HPDE6-E6E7 (cell line): ENCODE data around the gene WDR6.
"Not testable (repeated sequence)": the region's sequence is repeated elsewhere in the genome, so short reads cannot be mapped to it uniquely, and the experiment has no call there.

ENCODE experiments used
- DNase-seq: peaks from one replicate; pipeline ENCODE4 v3.0.0; 2011; ENCODE audit warnings: missing footprints; ENCODE audit errors: extremely low spot score

Gene WDR6

DNA sequence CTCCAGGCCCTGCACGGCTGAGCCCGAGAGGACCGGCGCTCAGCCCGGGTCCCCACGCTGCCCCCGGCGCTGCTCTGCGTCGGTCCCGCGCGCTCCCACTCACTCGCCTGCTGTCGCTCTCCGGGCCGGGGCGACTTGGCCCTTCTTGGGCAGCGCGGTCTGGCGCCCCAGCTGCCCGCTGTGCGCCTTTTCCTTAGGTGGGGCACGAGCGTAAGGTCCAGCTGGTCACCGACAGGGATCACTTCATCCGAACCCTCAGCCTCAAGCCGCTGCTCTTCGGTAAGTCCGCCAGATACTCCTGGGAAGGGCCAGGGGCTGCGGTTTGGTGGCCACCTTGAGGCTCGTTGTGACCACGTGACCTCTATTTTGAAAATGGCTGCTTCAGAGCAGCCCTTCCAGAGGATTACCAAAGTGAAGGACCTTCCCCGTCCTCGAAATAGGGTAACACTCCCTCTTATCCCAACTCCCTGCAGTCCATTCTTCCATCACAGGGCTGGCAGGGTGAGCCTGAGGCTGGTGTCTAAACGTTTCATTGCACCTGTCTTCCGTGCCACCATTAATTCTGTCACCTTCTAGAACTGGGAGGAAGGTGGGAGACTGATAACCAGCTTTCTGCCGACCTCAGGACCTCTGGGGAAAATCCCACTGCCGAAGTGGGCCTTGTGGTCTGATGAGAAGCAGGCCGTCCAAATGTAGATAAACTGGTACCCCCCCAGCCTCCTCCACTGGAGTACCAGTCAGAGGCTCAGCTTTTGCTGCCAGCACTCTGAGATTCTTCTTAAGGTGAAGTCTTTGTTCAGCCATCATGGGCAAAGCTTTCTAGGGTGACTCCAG, 16.3 kb upstream of the WDR6 start:
- DNase-seq = no peak

- DNase-seq = no peak
These were observed 15.2 kb upstream of the WDR6 start for GRCh38 chr3:48991851-48992545.

GRCh38 chr3:48993834-48994233, 13.4 kb upstream of the WDR6 start:
- DNase-seq = no peak

GRCh38 chr3:48996640-48997039, 10.6 kb upstream of the WDR6 start:
- DNase-seq = no peak

- DNase-seq = no peak
These were observed 10.0 kb upstream of the WDR6 start for GRCh38 chr3:48997102-48997635.

DNA sequence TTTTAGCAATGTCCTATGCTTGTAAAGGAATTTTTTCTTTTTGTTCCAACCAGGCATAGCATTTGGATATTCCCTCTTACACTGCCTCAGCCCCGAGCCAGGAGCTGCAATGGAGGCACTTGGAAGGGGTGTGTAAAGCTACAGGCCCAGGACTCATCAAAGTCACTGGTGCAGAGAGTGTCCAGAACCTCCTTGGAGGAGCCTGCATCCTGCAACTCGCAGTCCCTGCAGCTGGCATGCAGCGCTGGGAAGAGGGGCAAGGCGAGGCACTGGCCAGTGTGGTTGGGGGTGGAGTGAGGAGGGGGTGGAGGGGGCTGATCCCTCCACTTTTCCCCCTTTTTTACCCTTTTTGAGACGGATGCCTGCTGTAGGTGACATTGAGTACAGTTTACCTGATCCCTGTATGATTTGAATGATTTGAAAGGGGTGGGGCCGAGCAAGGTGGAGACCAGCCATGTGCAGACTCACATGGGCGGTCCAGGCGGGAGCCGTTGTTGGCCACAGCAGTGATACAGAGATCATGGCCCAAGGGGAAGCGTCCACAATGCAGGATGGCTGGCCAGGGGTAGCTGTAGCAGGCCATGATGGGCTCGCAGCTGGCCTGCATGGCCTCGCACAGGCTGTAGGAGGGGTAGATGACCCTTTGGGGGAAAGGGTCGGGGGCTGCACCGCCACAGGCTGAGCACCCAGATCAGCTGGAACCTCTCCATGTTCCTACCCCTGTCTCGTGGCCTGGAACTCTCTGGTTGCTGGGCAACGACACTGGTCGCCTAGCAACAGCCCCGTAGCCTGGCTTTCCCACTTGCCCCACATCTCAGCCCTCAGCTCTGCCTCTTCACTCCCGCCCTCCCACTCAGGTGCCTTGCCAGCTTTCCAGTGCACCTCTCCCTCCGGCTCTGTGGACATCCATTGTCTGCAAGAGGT, 9.2 kb upstream of the WDR6 start:
- no peak for DNase-seq

- no peak for DNase-seq
These were observed 7.9 kb upstream of the WDR6 start for GRCh38 chr3:48999085-48999858.

- DNase-seq = no peak
These were observed 6.0 kb upstream of the WDR6 start for GRCh38 chr3:49001155-49001554.

DNA sequence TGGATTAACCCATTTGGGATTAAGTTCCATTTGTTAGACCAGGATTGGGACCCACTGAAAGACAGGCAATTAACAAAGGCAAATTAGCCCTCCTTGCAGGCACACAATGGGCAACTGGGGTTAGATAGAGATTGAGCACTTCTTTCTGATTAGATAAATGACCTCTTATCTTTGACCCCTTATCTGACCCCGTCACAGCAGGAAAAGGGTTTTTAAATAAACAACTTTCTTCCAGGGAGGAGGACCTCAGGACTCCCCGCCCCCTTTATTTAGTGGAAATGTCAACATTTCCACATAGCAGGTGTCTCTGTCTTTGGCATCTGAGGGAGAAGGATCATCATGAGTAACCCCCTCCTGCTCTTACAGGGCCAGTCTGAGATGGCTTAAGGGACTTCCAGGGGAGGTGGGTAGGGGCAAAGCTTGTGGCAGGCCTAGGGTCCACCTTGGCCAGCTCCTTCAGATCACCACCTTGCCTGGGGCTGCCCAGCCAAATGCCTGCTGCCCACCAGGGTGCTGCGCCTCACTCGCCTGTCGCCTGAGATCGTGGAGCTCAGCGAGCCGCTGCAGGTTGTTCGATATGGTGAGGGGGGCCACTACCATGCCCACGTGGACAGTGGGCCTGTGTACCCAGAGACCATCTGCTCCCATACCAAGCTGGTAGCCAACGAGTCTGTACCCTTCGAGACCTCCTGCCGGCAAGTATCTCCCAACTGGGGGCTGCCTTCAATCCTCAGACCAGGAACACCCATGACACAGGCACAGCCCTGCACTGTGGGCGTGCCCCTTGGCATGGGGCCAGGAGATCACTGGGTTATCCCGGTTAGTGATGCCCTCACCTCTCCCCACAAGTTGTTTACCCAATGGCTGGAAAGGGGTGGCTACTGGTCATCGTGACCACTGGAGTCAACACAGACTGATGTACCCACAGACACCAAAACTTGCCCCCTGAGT, 2.6 kb upstream of the WDR6 start:
- no peak for DNase-seq

GRCh38 chr3:49005303-49005680, 1.9 kb upstream of the WDR6 start:
- DNase-seq = no peak

DNA sequence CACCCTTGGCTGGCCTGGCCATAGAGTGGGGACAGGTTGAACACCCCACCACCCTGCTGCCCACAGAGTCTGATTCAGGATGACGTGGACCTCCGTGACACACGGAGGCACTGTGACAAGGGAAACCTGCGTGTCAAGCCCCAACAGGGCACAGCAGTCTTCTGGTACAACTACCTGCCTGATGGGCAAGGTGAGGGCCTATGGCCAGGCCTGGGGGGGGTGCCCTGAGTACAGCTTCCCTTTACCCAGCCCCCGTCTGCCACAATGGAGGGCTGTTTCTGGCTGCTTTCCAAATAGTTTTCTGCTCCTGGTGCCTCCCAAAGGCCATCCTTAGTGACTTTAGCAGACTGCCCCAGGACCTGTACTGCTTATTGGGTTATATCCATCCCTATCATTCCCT, 1.2 kb upstream of the WDR6 start:
- no peak for DNase-seq

DNA sequence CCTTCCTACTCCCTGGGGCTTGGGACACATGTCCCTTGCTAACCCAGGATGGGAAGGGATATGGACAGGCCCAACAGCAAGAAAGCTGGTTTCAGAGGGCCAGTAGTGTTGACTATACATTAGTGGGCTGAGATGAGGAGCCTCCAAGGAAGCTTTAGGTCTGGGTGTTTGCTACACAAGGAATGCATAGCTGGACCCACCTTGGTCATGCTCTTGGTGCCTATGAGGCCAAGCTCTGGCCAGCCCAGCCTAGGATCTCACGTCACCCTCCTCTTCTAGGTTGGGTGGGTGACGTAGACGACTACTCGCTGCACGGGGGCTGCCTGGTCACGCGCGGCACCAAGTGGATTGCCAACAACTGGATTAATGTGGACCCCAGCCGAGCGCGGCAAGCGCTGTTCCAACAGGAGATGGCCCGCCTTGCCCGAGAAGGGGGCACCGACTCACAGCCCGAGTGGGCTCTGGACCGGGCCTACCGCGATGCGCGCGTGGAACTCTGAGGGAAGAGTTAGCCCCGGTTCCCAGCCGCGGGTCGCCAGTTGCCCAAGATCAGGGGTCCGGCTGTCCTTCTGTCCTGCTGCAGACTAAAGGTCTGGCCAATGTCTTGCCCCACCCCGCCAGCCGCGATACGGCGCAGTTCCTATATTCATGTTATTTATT, 653 bp upstream of the WDR6 start:
- DNase-seq = no peak

DNA sequence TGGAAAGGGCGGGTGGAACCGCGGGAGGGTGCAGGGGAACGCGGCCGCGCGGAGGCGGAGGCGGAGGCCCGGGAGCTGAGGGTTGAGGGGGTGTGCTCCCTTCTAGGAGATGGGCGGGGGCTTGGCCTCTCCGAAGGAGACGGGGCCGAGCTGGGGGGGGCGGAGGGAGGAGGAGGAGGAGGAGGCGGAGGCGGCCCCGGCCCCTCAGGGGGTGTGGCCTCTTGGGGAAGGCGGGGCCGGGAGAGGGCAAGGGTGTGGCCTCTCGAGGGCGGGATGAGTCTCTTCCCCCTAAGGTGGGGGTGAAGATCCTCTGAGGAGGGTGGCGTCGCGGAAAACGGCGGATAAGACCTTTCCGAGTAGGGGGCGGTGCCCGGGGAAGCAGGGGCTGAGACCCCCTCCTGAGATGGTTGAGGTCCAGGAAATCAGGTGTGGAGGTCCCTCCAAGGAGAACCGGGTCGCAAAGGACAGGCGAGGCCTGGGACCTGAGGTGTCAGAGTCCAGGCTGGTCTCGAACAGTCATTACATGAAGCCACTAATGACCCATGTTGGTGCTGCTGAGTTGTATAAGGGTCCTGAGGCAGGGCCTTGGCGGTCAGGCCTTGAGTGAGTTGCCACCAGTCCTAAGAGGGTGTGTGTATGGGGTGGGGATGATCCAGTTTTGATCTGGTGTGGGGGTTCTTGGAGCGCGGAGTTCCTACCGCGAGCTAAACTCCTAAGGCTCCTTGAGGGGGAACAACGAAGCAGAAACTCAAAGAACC, 759 bp downstream of the WDR6 start:
- no peak for DNase-seq

- not testable (repeated sequence) for DNase-seq
These were observed 1.4 kb downstream of the WDR6 start for GRCh38 chr3:49008627-49009026.

- no peak for DNase-seq
These were observed 2.2 kb downstream of the WDR6 start for GRCh38 chr3:49009396-49009795.

DNA sequence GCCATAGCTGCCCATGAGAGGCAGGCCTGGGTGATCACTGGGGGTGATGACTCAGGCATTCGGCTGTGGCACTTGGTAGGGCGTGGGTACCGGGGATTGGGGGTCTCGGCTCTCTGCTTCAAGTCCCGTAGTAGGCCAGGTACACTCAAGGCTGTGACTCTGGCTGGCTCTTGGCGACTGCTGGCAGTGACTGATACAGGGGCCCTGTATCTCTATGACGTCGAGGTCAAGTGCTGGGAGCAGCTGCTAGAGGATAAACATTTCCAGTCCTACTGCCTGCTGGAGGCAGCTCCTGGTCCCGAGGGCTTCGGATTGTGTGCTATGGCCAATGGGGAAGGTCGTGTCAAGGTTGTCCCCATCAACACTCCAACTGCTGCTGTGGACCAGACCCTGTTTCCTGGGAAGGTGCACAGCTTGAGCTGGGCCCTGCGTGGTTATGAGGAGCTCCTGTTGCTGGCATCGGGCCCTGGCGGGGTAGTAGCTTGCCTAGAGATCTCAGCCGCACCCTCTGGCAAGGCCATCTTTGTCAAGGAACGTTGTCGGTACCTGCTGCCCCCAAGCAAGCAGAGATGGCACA, 5.3 kb downstream of the WDR6 start:
- DNase-seq = no peak

DNA sequence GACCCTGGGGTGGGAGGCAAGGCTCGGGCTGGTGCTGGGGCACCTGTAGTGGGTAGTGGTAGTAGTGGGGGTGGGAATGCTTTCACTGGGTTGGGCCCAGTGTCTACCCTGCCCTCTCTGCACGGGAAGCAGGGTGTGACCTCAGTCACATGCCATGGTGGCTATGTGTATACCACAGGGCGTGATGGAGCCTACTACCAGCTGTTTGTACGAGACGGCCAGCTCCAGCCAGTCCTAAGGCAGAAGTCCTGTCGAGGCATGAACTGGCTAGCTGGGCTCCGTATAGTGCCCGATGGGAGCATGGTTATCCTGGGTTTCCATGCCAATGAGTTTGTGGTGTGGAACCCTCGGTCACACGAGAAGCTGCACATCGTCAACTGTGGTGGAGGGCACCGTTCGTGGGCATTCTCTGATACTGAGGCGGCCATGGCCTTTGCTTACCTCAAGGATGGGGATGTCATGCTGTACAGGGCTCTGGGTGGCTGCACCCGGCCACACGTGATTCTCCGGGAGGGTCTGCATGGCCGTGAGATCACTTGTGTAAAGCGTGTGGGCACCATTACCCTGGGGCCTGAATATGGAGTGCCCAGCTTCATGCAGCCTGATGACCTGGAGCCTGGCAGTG, 6.0 kb downstream of the WDR6 start:
- no peak for DNase-seq
